ENCODE data around the gene LIX1. TPM values are rescaled to one million over a fixed set of nuclear protein-coding genes. Genes with fewer than 3 reads are reported as not detected.

LIX1 gene
- total and polyA plus RNA-seq, 4 donors: not detected

- WGBS: 90% methylated on average over 5 of the region's 5 CpGs
- DNase-seq (ENCODE audit: low spot score): no peak
- Histone ChIP-seq H3K27ac (ENCODE audit: low read depth in 1 of 2, low read length in 2 of 2) (no peak overlapping the region), H3K4me1 (ENCODE audit: control insufficient read depth in 4 of 4, insufficient read depth in 4 of 4, low read length in 3 of 4) (no peaks in the 10 kb centered on the region), H3K4me3 (ENCODE audit: low read depth in 1 of 3, low read length in 3 of 3) (no peak overlapping the region), H3K9ac (ENCODE audit: low read depth in 1 of 2, low read length in 2 of 2) (no peak overlapping the region), H3K27me3 (ENCODE audit: control insufficient read depth in 4 of 4, insufficient read depth in 4 of 4, low read length in 3 of 4) (peaks cover 0 to 2% (median 0%) of the 10 kb centered on the region in 4 donors), H3K36me3 (ENCODE audit: control insufficient read depth in 4 of 4, insufficient read depth in 3 of 4, low read depth in 1 of 4, low read length in 3 of 4) (no peaks in the 10 kb centered on the region), H3K9me3 (ENCODE audit: control insufficient read depth in 4 of 4, low read length in 3 of 4) (no peaks in the 10 kb centered on the region)
- TF ChIP-seq HNF4A (conservative IDR thresholded peaks at IDR 0.05) (no peak), ZBTB33 (IDR thresholded peaks at IDR 0.05) (no peak), EGR1 (IDR thresholded peaks at IDR 0.05; ENCODE audit: low read depth in 2 of 2) (no peak), MAX (IDR thresholded peaks at IDR 0.05) (no peak), RAD21 (IDR thresholded peaks at IDR 0.05) (no peak), GABPA (IDR thresholded peaks at IDR 0.05 in 1 of 2, conservative IDR thresholded peaks at IDR 0.05 in 1 of 2) (no peak), TAF1 (conservative IDR thresholded peaks at IDR 0.05) (no peak), REST (IDR thresholded peaks at IDR 0.05) (no peak), FOXA2 (IDR thresholded peaks at IDR 0.05) (no peak), NR2F2 (IDR thresholded peaks at IDR 0.05) (no peak), HNF4G (IDR thresholded peaks at IDR 0.05) (no peak), FOXA1 (IDR thresholded peaks at IDR 0.05) (no peak), CTCF (IDR thresholded peaks at IDR 0.05; ENCODE audit: low read depth, low read length, missing input control) (no peak), JUND (IDR thresholded peaks at IDR 0.05) (no peak), YY1 (IDR thresholded peaks at IDR 0.05) (no peak)
Observed at GRCh38 chr5:97131921-97132320, 10.5 kb downstream of the LIX1 start.

- no peak for TF ChIP-seq FOXA1 (IDR thresholded peaks at IDR 0.05)
- Histone ChIP-seq H3K4me1 (ENCODE audit: control insufficient read depth in 4 of 4, insufficient read depth in 4 of 4, low read length in 3 of 4) (no peaks in the 10 kb centered on the region), H3K27ac (ENCODE audit: low read depth in 1 of 2, low read length in 2 of 2) (no peak overlapping the region), H3K9ac (ENCODE audit: low read depth in 1 of 2, low read length in 2 of 2) (no peak overlapping the region), H3K4me3 (ENCODE audit: low read depth in 1 of 3, low read length in 3 of 3) (no peak overlapping the region), H3K9me3 (ENCODE audit: control insufficient read depth in 4 of 4, low read length in 3 of 4) (no peaks in the 10 kb centered on the region), H3K27me3 (ENCODE audit: control insufficient read depth in 4 of 4, insufficient read depth in 4 of 4, low read length in 3 of 4) (peaks cover 0 to 2% (median 0%) of the 10 kb centered on the region in 4 donors), H3K36me3 (ENCODE audit: control insufficient read depth in 4 of 4, insufficient read depth in 3 of 4, low read depth in 1 of 4, low read length in 3 of 4) (no peaks in the 10 kb centered on the region)
- DNase-seq (ENCODE audit: low spot score): no peak
Observed at GRCh38 chr5:97131139-97131710, 11.2 kb downstream of the LIX1 start.
